Endothelial cell of umbilical vein (primary cell): ENCODE measurements around the gene PAQR6. TPM values are rescaled to one million over a fixed set of nuclear protein-coding genes. Genes with fewer than 3 reads are reported as not detected.

Source experiments
- BruUV-seq: library from RNA; stranded (reverse); fragments of 400-500 nt; replicated peaks from 2 replicates; lab custom pipeline; 2021; lab: Mats Ljungman, UMichigan
- CTCF ChIA-PET: fragments of 300-600, 350-600 bp; sonication (Branson Sonifier 250); formaldehyde crosslinking; loops from one replicate; lab custom pipeline; 2021; ENCODE audit warnings: antibody characterized with exemption, inconsistent platforms; lab: Charles Lee
- POLR2A ChIA-PET: fragments of 300-600, 350-600 bp; sonication (Branson Sonifier 250); formaldehyde crosslinking; loops from one replicate; lab custom pipeline; 2021; ENCODE audit warnings: antibody characterized with exemption, inconsistent platforms; lab: Charles Lee
- DNase-seq: peaks from one replicate; pipeline ENCODE4 v3.0.0-alpha.2; 2011; ENCODE audit warnings: low read depth, low spot score
- FAIRE-seq: peaks from 2 replicates; lab custom pipeline; 2011; peaks lifted over from hg19 to GRCh38; lab: Jason Lieb, UNC
- H2AFZ ChIP-seq: 2 replicates; pipeline ENCODE4 v1.6.0; 2012; ENCODE audit warnings: low read depth, low read length, control low read depth, inconsistent platforms
- H3K27ac ChIP-seq: 2 replicates; pipeline ENCODE4 v1.5.1; 2011; ENCODE audit warnings: low read depth, mild to moderate bottlenecking, control low read depth, low read length, moderate library complexity; ENCODE audit not compliant: insufficient read depth
- H3K27me3 ChIP-seq, 2 experiments: 2 replicates each; pipeline versions ENCODE4 v1.6.0 to v1.6.1; 2011; ENCODE audit warnings: low read length in 2 of 2, mixed read lengths in 1 of 2; ENCODE audit not compliant: control insufficient read depth in 2 of 2, insufficient read depth in 2 of 2
- H3K36me3 ChIP-seq, 2 experiments: 2 replicates in 1 of 2; 3 replicates in 1 of 2; pipeline ENCODE4 v1.5.1; 2011; ENCODE audit warnings: low read length in 2 of 2, mild to moderate bottlenecking in 1 of 2, moderate library complexity in 1 of 2; ENCODE audit not compliant: control insufficient read depth in 2 of 2, insufficient read depth in 2 of 2; ENCODE audit errors: extremely low read depth in 1 of 2
- H3K4me1 ChIP-seq: 3 replicates; pipeline ENCODE4 v1.5.1; 2011; ENCODE audit warnings: mild to moderate bottlenecking, low read length; ENCODE audit not compliant: control insufficient read depth, insufficient read depth; ENCODE audit errors: extremely low read depth
- H3K4me2 ChIP-seq: 2 replicates; pipeline ENCODE4 v1.6.1; 2011; ENCODE audit warnings: low read length, control low read depth, mixed read lengths; ENCODE audit not compliant: insufficient read depth
- H3K4me3 ChIP-seq, 3 experiments: fragments of 200-600 bp in 1 of 3; sonication (generic), shearing (Covaris generic) in 1 of 3; replicated peaks in 1 of 3; 2 replicates each; pipeline ENCODE4 v1.5.1; 2011 to 2016; ENCODE audit warnings: control low read depth in 3 of 3, low read length in 3 of 3, mild to moderate bottlenecking in 2 of 3, inconsistent platforms in 1 of 3, low read depth in 1 of 3, moderate library complexity in 1 of 3; ENCODE audit not compliant: insufficient read depth in 1 of 3
- H3K79me2 ChIP-seq: 2 replicates; pipeline ENCODE4 v1.6.0; 2012; ENCODE audit warnings: low read length, inconsistent platforms; ENCODE audit not compliant: control insufficient read depth, insufficient read depth
- H3K9ac ChIP-seq: replicated peaks from 2 replicates; pipeline ENCODE3; 2011; ENCODE audit warnings: low read length, control low read depth; ENCODE audit not compliant: insufficient read depth; ENCODE audit errors: extremely low read depth
- H3K9me1 ChIP-seq: replicated peaks from 3 replicates; pipeline ENCODE4 v1.6.0; 2011; ENCODE audit warnings: mild to moderate bottlenecking, low read length; ENCODE audit not compliant: control insufficient read depth, insufficient read depth; ENCODE audit errors: extremely low read depth
- H3K9me3 ChIP-seq: replicated peaks from 2 replicates; pipeline ENCODE4 v1.5.1; 2012; ENCODE audit warnings: low read length, inconsistent platforms; ENCODE audit not compliant: control insufficient read depth, insufficient read depth
- H4K20me1 ChIP-seq: replicated peaks from 2 replicates; pipeline ENCODE3; 2011; ENCODE audit warnings: mild to moderate bottlenecking, low read length; ENCODE audit not compliant: control insufficient read depth, insufficient read depth; ENCODE audit errors: extremely low read depth
- EZH2 ChIP-seq: IDR thresholded peaks from 2 replicates; pipeline ENCODE4 v1.6.1; 2012; ENCODE audit warnings: borderline replicate concordance, low read depth, mild to moderate bottlenecking, moderate library complexity, low read length, inconsistent platforms; ENCODE audit not compliant: severe bottlenecking
- FOS ChIP-seq: IDR thresholded peaks from 2 replicates; pipeline ENCODE4 v1.6.1; 2011; ENCODE audit warnings: mild to moderate bottlenecking, low read length, moderate library complexity, borderline replicate concordance; ENCODE audit not compliant: insufficient read depth
- GATA2 ChIP-seq: IDR thresholded peaks from 2 replicates; pipeline ENCODE4 v1.7.0; 2011; ENCODE audit warnings: low read depth, mild to moderate bottlenecking, moderate library complexity, mixed read lengths, low read length; ENCODE audit not compliant: insufficient read length, insufficient read depth
- JUN ChIP-seq: IDR thresholded peaks from 2 replicates; pipeline ENCODE4 v1.6.1; 2011; ENCODE audit warnings: borderline replicate concordance, low read depth; ENCODE audit not compliant: insufficient read length, insufficient read depth
- MYC ChIP-seq: IDR thresholded peaks from one replicate; pipeline ENCODE4 v1.6.1; 2011; ENCODE audit warnings: mild to moderate bottlenecking, low read depth, low read length
- POLR2A ChIP-seq: IDR thresholded peaks from 2 replicates; pipeline ENCODE4 v1.6.1; 2012; ENCODE audit warnings: low read depth, mild to moderate bottlenecking, control low read depth, low read length
- POLR2AphosphoS5 ChIP-seq: IDR thresholded peaks from 2 replicates; pipeline ENCODE4 v1.6.1; 2012; ENCODE audit warnings: low read depth, mild to moderate bottlenecking, control low read depth, low read length, moderate library complexity; ENCODE audit not compliant: insufficient read depth
- dilution Hi-C: fragments of 300-500 bp; cut with MboI; formaldehyde crosslinking; loops from one replicate; pipeline ENCODE4 v1.15.0; 2019; ENCODE audit warnings: low sequenced_read_pairs; ENCODE audit not compliant: extremely low pct_ligation_motif_present
- intact Hi-C: fragments of 100-400 bp; cut with micrococcal nuclease; formaldehyde crosslinking; loops from one replicate; pipeline ENCODE4 v1.10.0; 2022
- polyA plus RNA-seq, 4 experiments: library from polyadenylated mRNA; depleted of rRNA in 3 of 4; stranded (reverse) in 3 of 4; unstranded in 1 of 4; fragments of >200 nt; gene quantifications; 2 replicates each; pipeline versions ENCODE4 v1.2.1 to v1.2.3, GENCODE V29; 2011 to 2012; ENCODE audit warnings: missing spikeins in 1 of 4
- total RNA-seq: library from RNA; stranded (reverse); gene quantifications from 2 replicates; pipeline ENCODE4 v1.2.3, GENCODE V29; 2021
- TF ChIP-seq, protein P1 (sequence below), 2 donors: IDR thresholded peaks; 1 replicate in 1 of 2; 2 replicates in 1 of 2; pipeline ENCODE4 v1.5.1; 2011; ENCODE audit warnings: low read length in 2 of 2, mild to moderate bottlenecking in 2 of 2, moderate library complexity in 2 of 2, control low read depth in 1 of 2, inconsistent platforms in 1 of 2, low read depth in 1 of 2; ENCODE audit not compliant: insufficient read depth in 1 of 2; ENCODE audit errors: extremely low read depth in 1 of 2
- TF ChIP-seq, protein P2 (sequence below): IDR thresholded peaks from 2 replicates; pipeline ENCODE4 v1.6.1; 2011; ENCODE audit not compliant: insufficient read depth, insufficient read length

Gene PAQR6
- total and polyA plus RNA-seq, 2 donors (not counting 3 experiments of a cell fraction or from before 2014, with no cell fraction given) = 1.6 to 2.2 TPM

DNA sequence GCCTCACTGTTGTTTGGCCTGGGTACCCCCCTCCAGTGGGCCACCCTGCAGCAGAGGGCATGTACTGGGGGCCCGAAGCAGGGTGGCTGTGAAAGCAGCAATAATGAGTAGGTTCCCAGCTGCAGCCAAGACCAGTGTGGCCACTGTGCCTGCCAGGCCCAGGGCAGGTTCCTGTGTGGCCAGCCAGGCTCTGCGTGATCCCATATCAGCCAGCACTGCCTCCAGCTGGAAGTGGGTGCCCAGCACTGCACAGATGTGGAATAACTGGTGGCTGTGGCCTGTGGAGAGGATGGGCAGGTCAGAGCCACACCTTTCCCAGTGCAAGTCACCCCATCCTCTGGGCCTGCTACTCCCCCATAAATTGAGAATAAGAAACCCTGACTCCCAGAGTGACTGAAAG lies 3.7 kb downstream of the PAQR6 start:
- Histone ChIP-seq H3K36me3 (peaks cover 0 to 9% of the 10 kb centered on the region in 2 experiments), H3K9me1 (no peaks in the 10 kb centered on the region), H3K4me3 (no peak overlapping the region), H3K27ac (no peak overlapping the region), H3K27me3 (peaks cover 0 to 4% of the 10 kb centered on the region in 2 experiments), H4K20me1 (no peaks in the 10 kb centered on the region), H3K9me3 (no peaks in the 10 kb centered on the region), H3K4me2 (no peak overlapping the region), H3K9ac (no peak overlapping the region), H2AFZ (no peak overlapping the region), H3K79me2 (no peaks in the 10 kb centered on the region), H3K4me1 (peaks cover 6% of the 10 kb centered on the region)
- CTCF ChIA-PET = interaction anchor here (1.0 to 3.8 kb wide), 3 partner anchors 10 to 99 kb away, joined by 4 to 17 read pairs (median 12); no protein-coding TSS in a partner anchor
- dilution Hi-C loops = no loop called here
- no TSS peak for BruUV-seq
- DNase-seq (no peak), FAIRE-seq (no peak)
- TF ChIP-seq, protein P1, sequence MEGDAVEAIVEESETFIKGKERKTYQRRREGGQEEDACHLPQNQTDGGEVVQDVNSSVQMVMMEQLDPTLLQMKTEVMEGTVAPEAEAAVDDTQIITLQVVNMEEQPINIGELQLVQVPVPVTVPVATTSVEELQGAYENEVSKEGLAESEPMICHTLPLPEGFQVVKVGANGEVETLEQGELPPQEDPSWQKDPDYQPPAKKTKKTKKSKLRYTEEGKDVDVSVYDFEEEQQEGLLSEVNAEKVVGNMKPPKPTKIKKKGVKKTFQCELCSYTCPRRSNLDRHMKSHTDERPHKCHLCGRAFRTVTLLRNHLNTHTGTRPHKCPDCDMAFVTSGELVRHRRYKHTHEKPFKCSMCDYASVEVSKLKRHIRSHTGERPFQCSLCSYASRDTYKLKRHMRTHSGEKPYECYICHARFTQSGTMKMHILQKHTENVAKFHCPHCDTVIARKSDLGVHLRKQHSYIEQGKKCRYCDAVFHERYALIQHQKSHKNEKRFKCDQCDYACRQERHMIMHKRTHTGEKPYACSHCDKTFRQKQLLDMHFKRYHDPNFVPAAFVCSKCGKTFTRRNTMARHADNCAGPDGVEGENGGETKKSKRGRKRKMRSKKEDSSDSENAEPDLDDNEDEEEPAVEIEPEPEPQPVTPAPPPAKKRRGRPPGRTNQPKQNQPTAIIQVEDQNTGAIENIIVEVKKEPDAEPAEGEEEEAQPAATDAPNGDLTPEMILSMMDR (IDR thresholded peaks at IDR 0.05; ENCODE audit: extremely low read depth in 1 of 2, insufficient read depth in 1 of 2, low read depth in 1 of 2, low read length in 2 of 2) = no peak
- TF ChIP-seq POLR2AphosphoS5 (no peak), EZH2 (no peak), GATA2 (no peak), FOS (no peak), JUN (no peak), MYC (no peak), POLR2A (no peak)
- TF ChIP-seq, protein P2, sequence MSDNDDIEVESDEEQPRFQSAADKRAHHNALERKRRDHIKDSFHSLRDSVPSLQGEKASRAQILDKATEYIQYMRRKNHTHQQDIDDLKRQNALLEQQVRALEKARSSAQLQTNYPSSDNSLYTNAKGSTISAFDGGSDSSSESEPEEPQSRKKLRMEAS = no peak
- POLR2A ChIA-PET = no interaction called here
- intact Hi-C loops = no loop called here
